H1 (cell line): Measurements from ENCODE around the gene BSN. TPM values are rescaled to one million over a fixed set of nuclear protein-coding genes. Genes with fewer than 3 reads are reported as not detected.

Source experiments
- CTCF ChIA-PET: fragments of 300-600 bp; sonication (Branson Sonifier 250); formaldehyde crosslinking; loops from one replicate; lab custom pipeline; 2021; ENCODE audit not compliant: partially characterized antibody; lab: Charles Lee
- POLR2A ChIA-PET: fragments of 300-600 bp; sonication (Branson Sonifier 250); formaldehyde crosslinking; loops from one replicate; lab custom pipeline; 2021; ENCODE audit warnings: inconsistent platforms; ENCODE audit not compliant: partially characterized antibody; lab: Charles Lee
- DNase-seq, 2 experiments: peaks; one replicate each; pipeline versions ENCODE4 v3.0.0 to v3.0.0-alpha.2; 2010 to 2022; ENCODE audit warnings: low spot score in 2 of 2, low read depth in 1 of 2, mixed read lengths in 1 of 2
- FAIRE-seq: peaks from 2 replicates; lab custom pipeline; 2011; peaks lifted over from hg19 to GRCh38; lab: Jason Lieb, UNC
- H2AFZ ChIP-seq: 2 replicates; pipeline ENCODE4 v1.8.1; 2012; ENCODE audit warnings: low read length, inconsistent platforms
- H2AK5ac ChIP-seq: 2 replicates; pipeline ENCODE4 v1.6.1; 2013; ENCODE audit warnings: low read depth, low read length
- H2BK120ac ChIP-seq: replicated peaks from 2 replicates; pipeline ENCODE3; 2013; ENCODE audit warnings: low read depth, low read length, inconsistent platforms
- H2BK12ac ChIP-seq: 2 replicates; pipeline ENCODE4 v1.6.1; 2013; ENCODE audit warnings: low read depth, low read length
- H2BK15ac ChIP-seq: 2 replicates; pipeline ENCODE4 v1.6.1; 2013; ENCODE audit warnings: low read length
- H2BK20ac ChIP-seq: 2 replicates; pipeline ENCODE4 v1.6.1; 2013; ENCODE audit warnings: low read length
- H2BK5ac ChIP-seq: 2 replicates; pipeline ENCODE4 v1.6.1; 2013; ENCODE audit warnings: low read depth, low read length
- H3K14ac ChIP-seq: 2 replicates; pipeline ENCODE4 v1.6.1; 2013; ENCODE audit warnings: inconsistent platforms; ENCODE audit not compliant: insufficient read length
- H3K18ac ChIP-seq: 2 replicates; pipeline ENCODE4 v1.6.1; 2013; ENCODE audit warnings: low read length; ENCODE audit errors: extremely low read depth
- H3K23ac ChIP-seq: 2 replicates; pipeline ENCODE4 v1.6.1; 2013; ENCODE audit warnings: inconsistent platforms; ENCODE audit not compliant: insufficient read length
- H3K23me2 ChIP-seq: 2 replicates; pipeline ENCODE4 v1.6.1; 2013; ENCODE audit warnings: low read depth, low read length
- H3K27ac ChIP-seq: 2 replicates; pipeline ENCODE4 v1.6.1; 2011; ENCODE audit warnings: low read depth, low read length, inconsistent platforms
- H3K27me3 ChIP-seq, 4 experiments: replicated peaks in 1 of 4; 1 replicate in 1 of 4; 2 replicates in 3 of 4; pipeline versions ENCODE4 v1.6.1 to v1.8.1; 2011 to 2013; ENCODE audit warnings: low read length in 3 of 4, mild to moderate bottlenecking in 3 of 4, inconsistent platforms in 2 of 4, mixed read lengths in 2 of 4, moderate library complexity in 1 of 4; ENCODE audit not compliant: control insufficient read depth in 3 of 4, insufficient read depth in 3 of 4; ENCODE audit errors: extremely low read depth in 1 of 4
- H3K36me3 ChIP-seq, 4 experiments: 2 replicates each; pipeline versions ENCODE4 v1.6.1 to v1.8.1; 2011 to 2013; ENCODE audit warnings: mild to moderate bottlenecking in 4 of 4, low read length in 3 of 4, moderate library complexity in 2 of 4, control low read depth in 1 of 4, inconsistent platforms in 1 of 4; ENCODE audit not compliant: insufficient read depth in 4 of 4, control insufficient read depth in 2 of 4
- H3K4ac ChIP-seq: replicated peaks from 2 replicates; pipeline ENCODE3; 2013; ENCODE audit warnings: low read length, low read depth, mixed read lengths, inconsistent platforms; ENCODE audit not compliant: insufficient read length
- H3K4me1 ChIP-seq, 4 experiments: replicated peaks in 1 of 4; 1 replicate in 1 of 4; 2 replicates in 3 of 4; pipeline versions ENCODE4 v1.6.1 to v1.8.1; 2011 to 2013; ENCODE audit warnings: low read length in 3 of 4, inconsistent platforms in 2 of 4, mixed read lengths in 1 of 4; ENCODE audit not compliant: insufficient read depth in 4 of 4, control insufficient read depth in 3 of 4
- H3K4me2 ChIP-seq, 2 experiments: 2 replicates each; pipeline versions ENCODE4 v1.6.1 to v1.8.1; 2011 to 2013; ENCODE audit warnings: low read depth in 2 of 2, low read length in 2 of 2, control low read depth in 1 of 2, inconsistent platforms in 1 of 2, mild to moderate bottlenecking in 1 of 2; ENCODE audit not compliant: insufficient read depth in 1 of 2
- H3K4me3 ChIP-seq, 4 experiments: fragments of 200-600, 300-600 bp in 1 of 4; sonication (generic), shearing (Covaris generic), sonication (Bioruptor Twin) in 1 of 4; 2 replicates each; pipeline versions ENCODE4 v1.5.1 to v1.8.1; 2011 to 2016; ENCODE audit warnings: low read length in 4 of 4, low read depth in 3 of 4, control low read depth in 2 of 4, inconsistent platforms in 2 of 4, mild to moderate bottlenecking in 2 of 4, mixed read lengths in 1 of 4, moderate library complexity in 1 of 4; ENCODE audit not compliant: insufficient read depth in 2 of 4; ENCODE audit errors: extremely low read depth in 1 of 4
- H3K56ac ChIP-seq: replicated peaks from 2 replicates; pipeline ENCODE3; 2013; ENCODE audit warnings: low read depth, mild to moderate bottlenecking, mixed read lengths, low read length, inconsistent platforms; ENCODE audit not compliant: insufficient read length
- H3K79me1 ChIP-seq: 2 replicates; pipeline ENCODE4 v1.6.1; 2013; ENCODE audit warnings: low read depth, low read length, control low read depth
- H3K79me2 ChIP-seq, 2 experiments: 2 replicates each; pipeline versions ENCODE4 v1.6.1 to v1.8.1; 2012 to 2013; ENCODE audit warnings: low read length in 2 of 2, mild to moderate bottlenecking in 2 of 2, inconsistent platforms in 1 of 2; ENCODE audit not compliant: insufficient read depth in 2 of 2, control insufficient read depth in 1 of 2
- H3K9ac ChIP-seq, 4 experiments: replicated peaks in 1 of 4; 1 replicate in 1 of 4; 2 replicates in 3 of 4; pipeline versions ENCODE4 v1.6.1 to v1.8.1; 2011 to 2013; ENCODE audit warnings: low read depth in 3 of 4, low read length in 3 of 4, control low read depth in 2 of 4, mild to moderate bottlenecking in 2 of 4, moderate library complexity in 2 of 4, inconsistent platforms in 1 of 4; ENCODE audit errors: extremely low read depth in 1 of 4
- H3K9me3 ChIP-seq, 2 experiments: 2 replicates each; pipeline versions ENCODE4 v1.6.1 to v1.8.1; 2012 to 2013; ENCODE audit warnings: mild to moderate bottlenecking in 2 of 2, moderate library complexity in 2 of 2, control low read depth in 1 of 2, inconsistent platforms in 1 of 2, low read depth in 1 of 2, low read length in 1 of 2, mixed read lengths in 1 of 2; ENCODE audit not compliant: insufficient read depth in 2 of 2
- H4K20me1 ChIP-seq, 2 experiments: replicated peaks in 1 of 2; 2 replicates each; pipeline versions ENCODE3 to v1.8.1; 2011 to 2013; ENCODE audit warnings: inconsistent platforms in 2 of 2, low read length in 2 of 2, mild to moderate bottlenecking in 1 of 2; ENCODE audit not compliant: insufficient read depth in 2 of 2, control insufficient read depth in 1 of 2
- H4K5ac ChIP-seq: 2 replicates; pipeline ENCODE4 v1.6.1; 2013; ENCODE audit warnings: low read length, low read depth, mixed read lengths, inconsistent platforms; ENCODE audit not compliant: insufficient read length
- H4K8ac ChIP-seq: 2 replicates; pipeline ENCODE4 v1.8.0; 2013; ENCODE audit warnings: mild to moderate bottlenecking, moderate library complexity, low read length, inconsistent platforms; ENCODE audit not compliant: insufficient read depth; ENCODE audit errors: extremely low read depth
- H4K91ac ChIP-seq: replicated peaks from 2 replicates; pipeline ENCODE3; 2013; ENCODE audit warnings: low read length, mixed read lengths, inconsistent platforms; ENCODE audit not compliant: insufficient read length
- CEBPB ChIP-seq: IDR thresholded peaks from 2 replicates; pipeline ENCODE4 v1.6.1; 2012; ENCODE audit warnings: low read depth, low read length
- EP300 ChIP-seq, 2 experiments: IDR thresholded peaks; 1 replicate in 1 of 2; 2 replicates in 1 of 2; pipeline ENCODE4 v1.6.1; 2011 to 2012; ENCODE audit warnings: low read depth in 2 of 2, low read length in 2 of 2, mild to moderate bottlenecking in 2 of 2, borderline replicate concordance in 1 of 2, inconsistent platforms in 1 of 2, moderate library complexity in 1 of 2
- FOSL1 ChIP-seq: IDR thresholded peaks from 2 replicates; pipeline ENCODE4 v1.6.1; 2011; ENCODE audit warnings: mild to moderate bottlenecking, low read depth, low read length, moderate library complexity; ENCODE audit not compliant: insufficient read depth
- KDM5A ChIP-seq: fragments of 200-600 bp; IDR thresholded peaks from 2 replicates; pipeline ENCODE4 v1.7.1; 2012; ENCODE audit warnings: mild to moderate bottlenecking, low read length, inconsistent platforms, mixed read lengths
- MAX ChIP-seq: IDR thresholded peaks from 2 replicates; pipeline ENCODE4 v1.6.1; 2012; ENCODE audit warnings: inconsistent platforms
- NRF1 ChIP-seq: IDR thresholded peaks from 2 replicates; pipeline ENCODE4 v1.6.1; 2011; ENCODE audit warnings: mild to moderate bottlenecking, low read depth, low read length, improper control_type of control experiment
- PHF8 ChIP-seq: fragments of 200-600 bp; sonication (generic); conservative IDR thresholded peaks from 2 replicates; pipeline ENCODE4 v1.7.1; 2012; ENCODE audit warnings: low read depth, mild to moderate bottlenecking, inconsistent platforms, low read length, moderate library complexity
- POLR2AphosphoS5 ChIP-seq: IDR thresholded peaks from 2 replicates; pipeline ENCODE4 v1.6.1; 2011; ENCODE audit warnings: low read depth, low read length
- SIX5 ChIP-seq: IDR thresholded peaks from 2 replicates; pipeline ENCODE4 v1.6.1; 2011; ENCODE audit warnings: mild to moderate bottlenecking, low read depth, low read length
- SRF ChIP-seq: IDR thresholded peaks from 2 replicates; pipeline ENCODE4 v1.6.1; 2011; ENCODE audit warnings: mild to moderate bottlenecking, low read depth, low read length, moderate library complexity
- WGBS, 2 experiments: shearing (Covaris generic) in 1 of 2; methylation state at CpG; one replicate each; pipeline versions ENCODE4 v1.1.6 to v1.1.7; 2013 to 2015; ENCODE audit warnings: low lambda C conversion rate in 2 of 2, mixed read lengths in 2 of 2, inconsistent platforms in 1 of 2, low coverage in 1 of 2, missing lambda C conversion rate in 1 of 2; ENCODE audit not compliant: insufficient replicate concordance in 2 of 2, insufficient coverage in 1 of 2, insufficient read length in 1 of 2; ENCODE audit errors: extremely low coverage in 1 of 2, missing lambda C conversion rate in 1 of 2; 5-methylcytosine and 5-hydroxymethylcytosine counted together
- polyA plus RNA-seq, 7 experiments: library from polyadenylated mRNA; depleted of rRNA in 3 of 7; stranded (reverse) in 5 of 7; unstranded in 2 of 7; fragments of >200 nt in 5 of 7; fragments of 200-250 nt in 2 of 7; gene quantifications; 1 replicate in 5 of 7; 2 replicates in 1 of 7; 4 replicates in 1 of 7; pipeline versions ENCODE4 v1.2.1 to v1.2.3, GENCODE V29; 2011 to 2013; ENCODE audit warnings: missing spikeins in 2 of 7, mixed read lengths in 2 of 7
- total RNA-seq: library from RNA; stranded (reverse); fragmentation: NEBNext Ultra II Directional; extraction: Animal tissue kit (Norgen Biotek cat#: 25700); gene quantifications from 2 replicates; pipeline ENCODE4 v1.2.1, GENCODE V29; 2021

The BSN gene
- total and polyA plus RNA-seq, 2 of the 8 experiments (the other 6 are each of a cell fraction or from before 2014, with no cell fraction given) = 0.60 to 3.0 TPM

DNA sequence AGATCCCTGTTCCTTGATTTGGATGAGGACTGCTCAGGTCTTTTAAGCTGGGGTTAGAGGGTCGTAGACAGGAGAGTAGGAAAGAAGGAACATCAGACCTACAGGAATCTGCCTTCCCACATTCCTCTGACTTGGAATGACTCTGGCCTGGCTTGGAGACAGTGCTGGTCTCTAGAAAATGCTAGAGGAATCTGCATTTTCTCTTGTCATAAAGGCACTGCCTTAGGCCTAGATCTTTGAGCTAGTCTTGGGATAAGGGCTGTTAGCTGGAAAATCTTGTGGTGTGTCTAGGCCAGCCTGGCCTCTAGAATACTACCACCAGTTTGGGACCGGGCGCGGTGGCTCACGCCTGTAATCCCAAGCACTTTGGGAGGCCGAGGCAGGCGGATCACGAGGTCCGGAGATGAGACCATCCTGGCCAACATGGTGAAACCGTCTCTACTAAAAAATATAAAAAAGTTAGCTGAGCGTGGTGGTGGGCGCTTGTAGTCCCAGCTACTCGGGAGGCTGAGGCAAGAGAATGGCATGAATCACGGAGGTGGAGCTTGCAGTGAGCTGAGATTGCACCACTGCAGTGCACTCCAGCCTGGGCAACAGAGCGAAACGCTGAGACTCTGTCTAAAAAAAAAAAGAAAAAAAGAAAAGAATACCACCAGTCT, 17.3 kb upstream of the BSN start:
- CTCF ChIA-PET = interaction anchor here (0.7 to 5.8 kb wide), 17 partner anchors 11 to 164 kb away, joined by 3 to 159 read pairs (median 4); partner anchors contain the start of genes BSN and NICN1
- WGBS, 2 experiments = 91% methylated on average over 16 of the region's 16 CpGs; no CpG with 5 or more reads in 1 of the 2 experiments
- Histone ChIP-seq H3K27ac (no peak overlapping the region; the same call in 1 of the 2 replicates), H3K18ac (no peak overlapping the region), H3K79me1 (no peaks in the 10 kb centered on the region; the same call in 1 of the 2 replicates), H3K36me3 (peaks cover 4 to 14% (median 7%) of the 10 kb centered on the region in 4 experiments), H2BK20ac (no peak overlapping the region), H3K27me3 (no peaks in the 10 kb centered on the region), H2BK5ac (no peak overlapping the region), H3K23me2 (peaks cover 3% of the 10 kb centered on the region; the same call in 1 of the 2 replicates), H2BK12ac (no peak overlapping the region), H2BK15ac (no peak overlapping the region), H4K91ac (no peak overlapping the region), H3K4me2 (no peak overlapping the region), H3K9me3 (no peaks in the 10 kb centered on the region), H2AK5ac (no peak overlapping the region), H3K9ac (no peak overlapping the region), H2AFZ (no peak overlapping the region), H4K5ac (no peak overlapping the region), H2BK120ac (no peak overlapping the region), H3K4me3 (no peak overlapping the region), H3K79me2 (no peaks in the 10 kb centered on the region), H4K8ac (no peak overlapping the region), H3K14ac (no peak overlapping the region), H3K23ac (no peak overlapping the region), H4K20me1 (peaks cover 6 to 9% of the 10 kb centered on the region in 2 experiments), H3K4ac (no peak overlapping the region), H3K56ac (no peak overlapping the region), H3K4me1 (peaks cover 0 to 26% (median 7%) of the 10 kb centered on the region in 4 experiments; a peak in 6 of 7 replicates)
- no peak for FAIRE-seq
- DNase-seq = no peak
- POLR2A ChIA-PET = interaction anchor here (0.9 to 2.3 kb wide), 8 partner anchors 11 to 136 kb away, joined by 3 to 8 read pairs (median 4); partner anchors contain the start of gene DAG1
- TF ChIP-seq CEBPB = no peak
- TF ChIP-seq SIX5 = no peak
- TF ChIP-seq KDM5A = no peak
- no peak for TF ChIP-seq MAX
- TF ChIP-seq EP300 (IDR thresholded peaks at IDR 0.05; ENCODE audit: borderline replicate concordance in 1 of 2, low read depth in 2 of 2, low read length in 2 of 2) = no peak
- TF ChIP-seq SRF = no peak
- TF ChIP-seq POLR2AphosphoS5 = no peak
- no peak for TF ChIP-seq NRF1
- no peak for TF ChIP-seq PHF8
- no peak for TF ChIP-seq FOSL1
